HFF-Myc (cell line): ENCODE data around the gene NXN.

Experiments
- DNase-seq: peaks from one replicate; pipeline ENCODE4 v3.0.0-alpha.2; 2011; ENCODE audit warnings: low read depth; ENCODE audit errors: extremely low read depth
- H3K4me3 ChIP-seq: replicated peaks from 2 replicates; pipeline ENCODE4 v1.5.1; 2011; ENCODE audit warnings: low read depth, mild to moderate bottlenecking, control low read depth, low read length
- CTCF ChIP-seq: IDR thresholded peaks from 2 replicates; pipeline ENCODE4 v1.5.1; 2012; ENCODE audit warnings: mild to moderate bottlenecking, low read depth, low read length, control low read depth; ENCODE audit errors: missing control alignments

NXN gene

GRCh38 chr17:1006054-1006453 lies 26.5 kb upstream of the NXN start:
- H3K4me3 ChIP-seq, result no peak overlapping the region
- DNase-seq, result no peak
- no peak for TF ChIP-seq CTCF

GRCh38 chr17:1005361-1005946 lies 25.9 kb upstream of the NXN start:
- H3K4me3 ChIP-seq, result no peak overlapping the region
- TF ChIP-seq CTCF, result no peak
- no peak for DNase-seq

DNA sequence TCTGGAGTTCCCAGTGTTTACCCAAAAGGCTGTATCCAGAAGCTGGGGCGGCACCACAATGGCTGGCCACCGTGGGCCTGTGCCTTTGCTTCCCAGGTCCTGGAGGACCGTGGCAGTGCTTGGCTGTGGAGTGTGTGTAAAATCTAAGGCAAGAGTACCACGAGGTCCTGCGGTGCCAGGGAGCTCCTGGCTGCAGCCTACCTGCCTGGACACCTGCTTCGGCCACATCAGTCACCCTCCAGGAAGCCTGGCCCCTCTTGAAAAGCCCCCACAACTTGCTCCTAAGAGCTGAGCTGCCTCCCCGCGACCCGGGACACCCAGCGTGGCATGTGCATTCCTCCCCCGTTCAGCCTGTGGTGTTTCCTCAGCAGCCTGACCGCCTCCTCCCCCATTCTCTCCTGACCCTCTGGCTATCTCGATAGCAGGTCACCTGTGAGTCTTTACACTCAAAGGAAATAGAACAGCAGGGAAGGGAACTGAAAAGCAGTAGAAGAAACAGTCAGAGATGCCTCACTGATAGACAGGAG lies 25.3 kb upstream of the NXN start:
- DNase-seq, result no peak
- no peak overlapping the region for H3K4me3 ChIP-seq

DNA sequence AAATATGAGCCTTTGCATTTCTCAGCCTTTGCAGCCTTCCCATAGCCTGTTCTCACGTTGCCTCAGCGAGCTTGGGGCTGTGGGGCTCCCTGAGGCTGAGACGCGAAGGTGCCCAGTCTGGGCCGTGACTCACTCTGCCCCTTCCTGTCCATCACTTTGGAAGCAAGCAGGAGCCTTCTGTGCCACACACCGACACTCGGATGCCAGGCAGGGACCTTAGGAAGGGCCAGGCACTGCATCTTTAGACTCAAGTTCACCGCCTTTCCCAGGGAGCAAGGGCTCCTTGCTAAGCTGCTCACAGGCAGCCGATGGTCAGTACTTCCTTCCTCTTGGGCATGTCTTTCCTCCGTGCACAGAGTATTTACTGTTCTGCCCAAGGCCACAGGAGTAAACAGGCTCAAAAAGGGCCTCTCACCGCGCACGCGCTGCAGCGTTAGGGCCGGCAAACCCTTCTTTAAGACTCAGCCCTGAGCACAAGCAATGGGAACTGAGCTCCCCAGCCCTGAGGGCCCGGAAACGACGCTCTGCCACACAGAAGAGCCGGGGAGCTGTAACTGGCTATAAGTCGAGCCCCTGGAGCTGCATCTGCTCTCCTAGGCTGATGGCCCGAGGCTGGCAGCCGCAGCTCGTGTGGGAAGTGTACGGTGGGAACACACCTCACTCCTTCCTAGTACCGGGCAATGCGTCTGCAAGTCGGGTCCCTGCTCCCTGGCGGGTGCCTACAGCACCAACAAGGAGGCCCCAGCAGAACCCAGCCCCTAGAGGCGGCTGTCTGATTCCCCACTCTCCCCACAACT lies 24.6 kb upstream of the NXN start:
- no peak for DNase-seq
- no peak for TF ChIP-seq CTCF

More for the DNA sequence above, 25.3 kb upstream of the NXN start:
- TF ChIP-seq CTCF, result no peak

DNA sequence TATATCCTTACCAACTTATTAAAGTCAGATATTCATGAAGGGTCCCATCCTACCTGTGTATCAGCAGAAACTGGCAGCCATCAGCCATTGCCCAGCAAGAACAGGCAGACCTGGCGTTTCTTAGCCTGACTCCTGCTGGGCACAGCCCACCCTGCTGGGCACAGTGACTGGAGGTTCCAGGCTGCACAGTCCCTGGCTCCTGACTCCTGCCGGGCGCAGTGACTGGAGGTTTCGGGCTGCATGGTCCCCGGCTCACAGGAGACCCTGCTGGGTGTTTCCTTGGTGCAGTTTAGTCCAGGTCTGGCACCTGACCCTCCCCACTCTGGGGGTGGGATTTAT lies 24.0 kb upstream of the NXN start:
- no peak overlapping the region for H3K4me3 ChIP-seq
- TF ChIP-seq CTCF, result no peak
- DNase-seq, result no peak

More for the DNA sequence above, 24.6 kb upstream of the NXN start:
- H3K4me3 ChIP-seq, result no peak overlapping the region

GRCh38 chr17:1002771-1003555 lies 23.4 kb upstream of the NXN start:
- no peak for TF ChIP-seq CTCF
- no peak overlapping the region for H3K4me3 ChIP-seq
- DNase-seq, result no peak
